Anterior cingulate cortex (tissue), 58 donors: ENCODE measurements around the gene KRTAP10-1.
A peak's percentile ranks its signal among the peaks of the same experiment; 100 is the strongest.

Source experiments
- DNase-seq, 58 donors: peaks; one replicate each; lab custom pipeline; 2025; lab: John Stamatoyannopoulos, UW

KRTAP10-1 gene

DNA sequence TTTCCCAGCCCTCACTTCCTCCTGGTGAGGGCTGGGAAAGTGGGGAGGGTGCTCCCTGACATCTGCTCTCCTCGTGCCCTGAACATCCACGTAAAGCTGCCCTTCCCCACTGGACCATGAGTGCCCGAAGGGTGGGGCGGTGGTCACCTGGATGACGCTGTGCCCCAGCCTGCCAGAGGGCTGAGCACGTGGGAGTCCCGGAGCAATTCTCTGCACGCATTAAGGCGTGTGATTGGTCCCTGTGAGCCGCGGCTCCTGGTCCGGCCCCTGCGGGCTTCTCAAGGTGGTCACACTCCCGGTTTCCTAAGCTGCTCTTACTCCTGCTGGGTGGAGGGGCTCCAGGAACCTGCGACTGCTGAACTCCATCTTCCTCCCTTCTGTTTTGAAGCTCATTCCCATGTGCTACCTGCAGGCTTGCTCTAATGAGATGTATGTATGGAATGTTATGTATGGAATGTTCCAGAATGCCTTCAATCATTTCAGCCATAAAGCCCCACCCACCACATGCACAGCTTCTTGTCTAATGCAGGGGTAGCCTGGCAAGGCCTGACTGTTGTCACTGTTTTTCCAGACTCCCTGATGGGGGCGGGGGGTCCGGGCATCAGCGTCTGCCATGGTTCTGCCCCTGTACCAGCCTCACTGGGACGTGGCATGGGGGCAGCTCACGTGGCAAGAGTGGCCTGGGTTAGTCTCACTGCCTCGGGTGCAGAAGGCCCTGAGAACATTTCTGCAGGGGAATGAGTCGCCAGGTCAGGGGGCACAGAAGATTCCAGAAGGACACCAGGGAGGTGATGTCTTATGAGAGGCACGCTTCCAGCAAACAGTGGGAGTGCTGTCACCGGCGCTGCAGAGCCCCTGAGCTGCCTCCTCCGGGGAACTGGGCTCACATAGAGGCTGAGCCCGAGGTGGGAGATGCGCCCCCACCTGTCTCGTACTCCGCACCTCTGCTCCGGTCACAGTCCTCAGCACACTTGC, 19.4 kb downstream of the KRTAP10-1 start:
- no peak for DNase-seq

DNA sequence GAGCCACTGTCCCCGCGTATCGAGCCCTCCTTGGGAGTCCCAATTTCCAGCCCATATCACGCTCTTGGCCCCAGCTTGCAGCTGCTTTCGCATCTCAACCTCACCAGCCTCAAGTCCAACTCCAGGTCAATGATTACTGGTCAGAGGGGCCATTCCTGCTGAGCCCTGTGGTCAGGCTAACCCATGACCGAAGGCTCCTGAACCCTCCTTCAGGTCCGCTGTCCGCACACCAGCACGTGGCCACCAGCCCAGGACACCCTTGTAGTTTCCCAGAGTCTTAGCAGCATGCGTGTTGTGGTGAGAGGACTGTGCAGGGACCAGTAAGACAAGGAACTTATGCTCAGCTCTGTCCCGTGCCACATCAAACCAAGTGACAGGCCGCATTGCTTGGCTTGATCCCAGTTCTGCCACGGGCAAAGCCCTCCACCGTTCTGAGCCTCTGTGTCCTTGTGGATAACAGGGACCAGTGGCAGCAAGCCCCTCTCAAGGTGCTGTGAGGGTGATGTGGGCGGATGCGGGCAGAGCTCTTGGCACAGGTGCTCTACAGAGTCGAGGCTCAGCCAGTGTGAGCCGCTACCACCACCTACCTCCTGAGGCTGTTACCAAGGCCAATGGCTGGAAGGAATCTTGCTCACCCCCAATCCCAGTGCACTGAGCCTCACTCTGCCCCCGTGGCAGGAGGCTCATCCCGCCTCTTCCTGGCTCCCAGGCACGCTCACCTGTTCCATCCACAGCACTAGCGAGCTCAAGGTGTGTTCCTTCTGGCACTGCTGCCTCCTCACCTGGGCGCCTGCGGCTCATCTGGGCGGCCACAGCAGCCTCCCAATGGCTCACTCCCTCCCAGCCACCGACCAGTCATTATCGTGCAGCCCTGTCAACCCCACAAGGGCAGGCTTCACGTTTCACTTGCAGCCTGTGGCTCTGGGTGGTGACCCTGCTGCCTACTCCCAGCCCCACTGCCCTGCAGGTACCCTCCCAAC, 20.4 kb downstream of the KRTAP10-1 start:
- DNase-seq, result no peak

DNA sequence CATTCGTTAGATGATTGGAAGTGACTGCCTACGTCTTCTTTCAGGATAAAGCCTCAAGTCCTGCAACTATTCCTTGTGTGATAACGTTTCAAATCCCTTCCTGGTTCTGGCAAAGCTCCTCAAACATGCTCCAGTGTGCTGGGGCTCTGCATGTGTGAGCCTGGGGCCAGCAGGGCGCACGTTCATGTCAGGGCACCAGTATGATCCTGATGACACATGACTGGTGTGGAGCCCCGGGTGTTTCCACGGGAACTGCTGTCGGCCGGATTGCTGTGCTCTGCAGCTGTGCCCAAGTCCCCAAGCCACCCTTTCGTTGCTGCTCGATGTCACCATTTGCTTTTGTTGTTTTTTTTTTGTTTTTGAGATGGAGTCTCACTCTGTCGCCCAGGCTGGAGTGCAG, 21.3 kb downstream of the KRTAP10-1 start:
- DNase-seq, result no peak

- DNase-seq, result peak in 17 of 58 donors; percentile 11 to 83 (median 29)
Measured at GRCh38 chr21:44517175-44517899, 22.7 kb downstream of the KRTAP10-1 start.

DNA sequence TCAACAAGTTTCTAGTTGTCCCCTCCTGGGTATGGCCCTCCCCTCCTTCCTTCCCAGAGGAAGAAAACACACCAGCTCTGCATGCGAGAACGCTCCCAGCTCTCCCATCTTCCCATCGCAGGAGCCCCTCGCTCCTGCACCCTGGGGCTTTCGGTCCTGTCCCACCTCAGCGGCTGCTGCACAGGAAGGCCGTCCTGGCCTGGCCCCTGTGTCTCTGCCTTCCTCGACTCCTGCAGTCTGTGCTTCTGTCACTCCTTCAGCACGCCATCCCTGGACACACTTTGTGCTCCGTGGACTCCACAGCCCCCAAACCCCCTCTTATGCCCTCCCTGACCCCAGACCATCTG, 23.2 kb downstream of the KRTAP10-1 start:
- no peak for DNase-seq

- no peak for DNase-seq
Measured at GRCh38 chr21:44516342-44516741, 23.7 kb downstream of the KRTAP10-1 start.

GRCh38 chr21:44515359-44516165, 24.4 kb downstream of the KRTAP10-1 start:
- no peak for DNase-seq

DNA sequence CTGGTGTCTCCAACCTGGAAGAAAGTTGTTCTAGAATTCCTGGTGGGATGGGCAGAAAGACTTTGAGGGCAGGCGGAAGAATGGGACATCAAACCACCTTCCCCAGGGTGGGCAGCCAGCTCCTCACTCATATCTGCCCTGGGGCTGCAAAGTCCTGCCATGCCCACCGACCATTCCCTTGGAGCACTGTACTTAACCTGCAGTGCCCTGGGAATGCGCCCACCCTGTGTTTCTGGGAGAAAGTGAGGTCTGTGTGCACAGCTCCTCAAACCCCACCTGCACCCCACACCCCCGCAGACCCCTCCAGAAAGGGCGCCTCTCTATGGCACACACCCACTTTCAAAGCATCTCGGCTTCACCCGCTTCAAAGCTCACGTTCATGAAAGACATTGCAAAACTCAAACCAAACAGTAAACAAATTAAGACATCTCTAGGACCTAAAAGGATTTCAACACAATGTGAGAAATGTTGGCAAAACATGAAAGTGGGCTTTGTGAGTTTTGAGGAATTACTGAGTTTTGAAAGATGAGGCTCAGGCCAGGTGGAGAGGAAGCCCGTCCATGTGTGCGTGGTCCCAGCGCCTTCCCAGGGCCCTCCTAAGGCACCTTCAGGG, 25.1 kb downstream of the KRTAP10-1 start:
- no peak for DNase-seq

DNA sequence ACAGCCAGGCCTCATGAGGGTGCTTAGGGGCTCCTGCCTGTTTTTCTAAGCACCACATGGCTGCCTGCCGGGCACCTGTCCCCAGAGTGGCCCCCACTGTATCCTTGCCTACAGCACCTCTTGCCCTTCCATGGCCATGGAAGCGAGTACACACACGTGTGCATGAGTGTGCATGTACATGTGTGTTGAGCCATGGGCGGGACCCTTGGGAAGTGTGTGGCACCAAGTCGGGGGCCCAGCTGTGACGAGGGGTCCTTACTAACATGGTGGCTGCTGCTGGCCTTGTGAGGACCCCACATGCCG, 25.8 kb downstream of the KRTAP10-1 start:
- no peak for DNase-seq

GRCh38 chr21:44513389-44514217, 26.4 kb downstream of the KRTAP10-1 start:
- no peak for DNase-seq

DNA sequence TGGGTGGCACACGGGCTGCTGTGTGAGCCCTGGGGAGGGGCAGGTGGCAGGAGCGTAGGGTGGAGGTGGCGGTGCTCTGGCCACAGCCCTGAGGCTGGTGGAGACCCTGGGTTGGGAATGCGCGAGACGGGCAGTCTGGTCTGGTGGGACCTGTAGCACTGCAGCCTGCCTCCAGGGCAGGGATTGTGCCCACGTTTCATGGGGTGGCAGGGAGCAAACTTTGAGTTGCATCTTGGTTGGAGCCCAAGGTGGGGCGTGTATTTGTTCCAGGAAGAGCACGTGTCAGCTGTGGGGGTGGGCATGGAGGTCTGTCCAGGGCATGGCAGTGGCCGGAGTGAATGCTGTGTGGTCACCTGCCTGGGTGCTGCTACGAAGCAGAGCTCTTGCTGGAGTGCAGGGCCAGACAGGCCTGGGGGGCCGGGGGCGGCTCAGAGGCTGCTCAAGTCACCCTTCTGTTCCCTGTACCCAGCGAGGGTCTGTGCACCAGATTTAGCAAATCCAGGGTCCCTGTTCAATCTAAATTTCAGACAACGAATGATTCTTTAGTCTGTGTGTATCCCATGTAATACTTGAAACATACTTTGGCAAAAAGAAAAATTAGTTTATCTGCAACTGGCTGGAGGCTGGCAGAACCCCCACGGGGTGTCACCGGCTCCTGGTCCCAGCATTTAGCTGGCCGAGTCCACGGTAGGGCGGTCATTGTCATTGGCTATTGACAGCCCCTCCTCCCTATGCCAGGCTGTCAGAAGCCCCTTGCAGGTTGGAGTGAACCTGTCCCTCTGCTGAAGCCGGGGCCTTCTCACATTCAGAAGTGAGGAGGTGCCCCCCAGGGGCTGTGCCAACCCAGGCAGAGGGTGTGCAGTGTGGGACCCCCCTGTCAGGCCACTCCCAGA, 27.3 kb downstream of the KRTAP10-1 start:
- DNase-seq, result no peak

GRCh38 chr21:44511938-44512275, 28.1 kb downstream of the KRTAP10-1 start:
- no peak for DNase-seq

DNA sequence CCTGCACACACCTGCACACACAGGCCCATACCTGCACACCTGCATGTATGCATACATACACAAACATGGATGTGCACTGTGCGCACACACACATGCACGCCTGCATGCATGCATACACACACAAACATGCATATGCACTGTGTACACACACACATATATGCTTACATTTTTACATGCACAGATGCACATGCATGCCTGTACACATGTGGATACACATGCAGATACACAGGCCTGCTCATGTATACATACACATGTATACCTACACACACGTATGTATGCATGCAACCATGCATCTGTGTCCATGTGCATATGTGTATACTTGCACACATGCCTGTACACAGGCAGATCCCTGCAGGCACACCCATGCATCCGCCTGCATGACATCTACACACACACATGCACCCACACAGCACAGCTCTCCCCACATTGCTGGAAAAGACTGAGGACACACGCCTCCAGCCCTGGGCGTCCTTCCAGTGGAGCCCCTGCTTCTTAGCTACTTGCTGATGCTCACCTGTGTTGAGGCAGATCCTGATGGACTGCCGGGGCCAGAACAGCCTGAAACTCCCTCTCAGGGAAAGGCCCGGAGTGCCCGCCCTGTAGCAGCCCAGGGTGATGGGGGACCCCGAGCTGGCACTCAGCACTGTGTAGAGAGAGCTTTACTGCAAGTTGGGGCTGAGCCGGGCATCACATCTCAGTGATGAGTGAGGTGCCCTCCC, 28.6 kb downstream of the KRTAP10-1 start:
- DNase-seq, result peak in 4 of 58 donors; percentile 4 to 34 (median 15)

DNA sequence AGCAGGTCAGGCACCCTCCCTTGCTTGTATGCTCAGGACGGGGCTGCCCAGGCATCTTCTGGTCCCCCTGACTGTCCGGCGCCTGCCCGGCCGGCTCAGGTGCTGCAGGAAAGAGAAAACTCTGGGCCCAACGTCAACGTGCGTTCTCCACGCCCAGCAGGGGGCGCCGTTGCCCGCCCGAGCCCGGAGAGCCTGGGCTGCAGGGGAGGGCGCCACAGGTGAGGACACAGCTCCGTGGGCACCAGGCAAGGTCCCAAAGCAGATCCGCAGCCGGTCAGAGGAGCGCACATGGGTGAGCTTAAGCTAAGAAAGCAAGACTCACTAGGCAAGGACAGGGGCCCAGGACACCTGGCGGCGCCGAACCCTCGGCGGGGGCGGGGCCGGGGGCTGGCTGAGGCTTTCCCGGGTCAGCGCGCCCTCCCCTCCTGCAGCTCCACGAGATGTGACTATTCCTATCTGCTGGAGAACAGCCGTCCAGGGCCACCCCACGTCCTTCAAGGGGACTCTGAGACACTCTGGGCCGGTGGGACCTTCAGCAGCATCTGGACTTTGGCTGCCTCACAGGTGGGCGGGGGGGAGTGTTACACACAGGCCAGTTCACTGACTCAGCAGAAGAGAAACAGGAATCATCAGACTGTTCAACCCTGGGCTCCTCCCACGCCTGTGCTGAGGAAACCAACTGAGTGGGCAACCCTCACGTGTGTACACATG, 29.3 kb downstream of the KRTAP10-1 start:
- peak in 6 of 58 donors; percentile 0 to 34 (median 9) for DNase-seq

GRCh38 chr21:44510109-44510507, 29.9 kb downstream of the KRTAP10-1 start:
- DNase-seq, result no peak

DNA sequence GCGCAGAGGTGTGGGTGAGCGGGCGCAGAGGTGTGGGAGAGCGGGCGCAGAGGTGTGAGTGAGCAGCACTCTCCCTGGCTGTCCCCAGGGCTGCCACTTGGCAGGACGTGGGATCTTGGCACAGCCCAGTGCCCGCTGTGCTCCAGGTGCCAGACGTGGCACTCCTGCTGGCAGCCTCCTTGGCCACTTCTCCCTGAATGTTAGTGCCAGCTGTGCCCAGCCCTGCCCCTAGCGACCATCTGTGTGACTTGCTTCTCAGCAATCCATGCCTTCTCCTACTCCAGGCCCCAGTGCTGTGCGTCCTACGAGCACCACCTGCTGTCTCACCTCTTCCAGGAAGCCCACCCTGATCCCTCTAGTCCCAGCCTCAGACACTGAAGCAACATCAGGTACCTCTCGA, 30.5 kb downstream of the KRTAP10-1 start:
- peak in 7 of 58 donors; percentile 11 to 44 (median 20) for DNase-seq
